SK-N-SH (cell line): ENCODE measurements around the gene ARHGEF1. TPM values are rescaled to one million over a fixed set of nuclear protein-coding genes. Genes with fewer than 3 reads are reported as not detected.

Experiments
- CTCF ChIA-PET: fragments of 300-600, 350-600 bp; formaldehyde crosslinking; extraction: SDS; loops from one replicate; lab custom pipeline; 2021; lab: Yijun Ruan, JAX
- POLR2A ChIA-PET: fragments of 350-600 bp; sonication (Branson Sonifier 250); formaldehyde crosslinking; extraction: SDS; loops from one replicate; lab custom pipeline; 2020; ENCODE audit warnings: antibody characterized with exemption, inconsistent platforms; lab: Yijun Ruan, JAX
- DNase-seq: peaks from one replicate; pipeline ENCODE4 v3.0.0; 2012
- H2AFZ ChIP-seq: fragments of 200-600 bp; sonication (generic); 2 replicates; pipeline ENCODE4 v1.8.1; 2016; ENCODE audit warnings: antibody characterized with exemption, mild to moderate bottlenecking, low read depth
- H3F3A ChIP-seq: fragments of 200-600 bp; sonication (generic); replicated peaks from 2 replicates; pipeline ENCODE3; 2016; ENCODE audit warnings: antibody characterized with exemption, mild to moderate bottlenecking; ENCODE audit not compliant: insufficient read depth
- H3K27ac ChIP-seq, 2 experiments: fragments of 200-500 bp in 1 of 2; fragments of 200-600 bp in 1 of 2; sonication (Bioruptor generic) in 1 of 2; sonication (generic), shearing (Covaris generic) in 1 of 2; 2 replicates each; pipeline versions ENCODE4 v1.5.1 to v1.6.1; 2014 to 2016; ENCODE audit warnings: low read depth in 2 of 2, inconsistent platforms in 1 of 2, low read length in 1 of 2, mild to moderate bottlenecking in 1 of 2, mixed read lengths in 1 of 2
- H3K27me3 ChIP-seq: fragments of 200-600 bp; sonication (generic), shearing (Covaris generic); 2 replicates; pipeline ENCODE4 v1.6.1; 2016; ENCODE audit warnings: mixed run types; ENCODE audit not compliant: insufficient read depth
- H3K36me3 ChIP-seq, 2 experiments: fragments of 200-500 bp in 1 of 2; fragments of 200-600 bp in 1 of 2; sonication (Bioruptor generic) in 1 of 2; sonication (generic) in 1 of 2; replicated peaks in 1 of 2; 2 replicates each; pipeline versions ENCODE3 to v1.5.1; 2014 to 2016; ENCODE audit warnings: low read length in 1 of 2, mild to moderate bottlenecking in 1 of 2; ENCODE audit not compliant: insufficient read depth in 2 of 2, control insufficient read depth in 1 of 2
- H3K4me1 ChIP-seq, 2 experiments: fragments of 200-500 bp in 1 of 2; fragments of 200-600 bp in 1 of 2; sonication (Bioruptor generic) in 1 of 2; sonication (generic), shearing (Covaris generic) in 1 of 2; 2 replicates each; pipeline versions ENCODE4 v1.5.1 to v1.6.1; 2014 to 2016; ENCODE audit warnings: low read depth in 1 of 2, low read length in 1 of 2, mixed run types in 1 of 2; ENCODE audit not compliant: insufficient read depth in 2 of 2, control insufficient read depth in 1 of 2
- H3K4me2 ChIP-seq: fragments of 200-600 bp; sonication (generic), shearing (Covaris generic); 2 replicates; pipeline ENCODE4 v1.6.1; 2017; ENCODE audit warnings: mixed run types
- H3K4me3 ChIP-seq, 2 experiments: fragments of 200-500 bp in 1 of 2; fragments of 200-600 bp in 1 of 2; sonication (Bioruptor generic) in 1 of 2; sonication (generic), shearing (Covaris generic) in 1 of 2; 2 replicates each; pipeline versions ENCODE4 v1.5.1 to v1.8.1; 2014 to 2016; ENCODE audit warnings: low read depth in 2 of 2, inconsistent platforms in 1 of 2, low read length in 1 of 2, mild to moderate bottlenecking in 1 of 2, mixed read lengths in 1 of 2, moderate library complexity in 1 of 2
- H3K79me2 ChIP-seq: fragments of 200-600 bp; sonication (generic); 2 replicates; pipeline ENCODE4 v1.8.1; 2017; ENCODE audit warnings: mild to moderate bottlenecking; ENCODE audit not compliant: insufficient read depth
- H3K9ac ChIP-seq: fragments of 200-600 bp; sonication (generic); 2 replicates; pipeline ENCODE4 v1.6.1; 2017; ENCODE audit warnings: mixed run types
- H3K9me2 ChIP-seq: fragments of 200-600 bp; sonication (generic); 2 replicates; pipeline ENCODE4 v1.6.1; 2017; ENCODE audit warnings: mixed run types
- H3K9me3 ChIP-seq: fragments of 200-600 bp; sonication (generic); 2 replicates; pipeline ENCODE4 v1.6.1; 2017; ENCODE audit warnings: mixed run types, mild to moderate bottlenecking, moderate library complexity
- H4K20me1 ChIP-seq: fragments of 200-600 bp; sonication (generic); 2 replicates; pipeline ENCODE4 v1.6.1; 2017; ENCODE audit warnings: mild to moderate bottlenecking, mixed run types; ENCODE audit not compliant: insufficient read depth
- CHD2 ChIP-seq: fragments of 150-350 bp; IDR thresholded peaks from 2 replicates; pipeline ENCODE4 v1.6.1; 2018; ENCODE audit warnings: low read length; ENCODE audit not compliant: partially characterized antibody
- EP300 ChIP-seq, 2 experiments: IDR thresholded peaks; 2 replicates each; pipeline versions ENCODE4 v1.4.0 to v1.6.1; 2012; ENCODE audit warnings: borderline replicate concordance in 1 of 2, low read depth in 1 of 2, low read length in 1 of 2
- EZH2phosphoT487 ChIP-seq: fragments of 200-600 bp; sonication (generic); IDR thresholded peaks from 2 replicates; pipeline ENCODE4 v1.6.1; 2017; ENCODE audit warnings: low read depth, mixed run types, mild to moderate bottlenecking, antibody characterized with exemption, moderate library complexity, borderline replicate concordance
- GABPA ChIP-seq: IDR thresholded peaks from 2 replicates; pipeline ENCODE4 v1.4.0; 2012; ENCODE audit warnings: low read depth, mild to moderate bottlenecking
- GATA2 ChIP-seq: sonication (generic); formaldehyde crosslinking; IDR thresholded peaks from 2 replicates; pipeline ENCODE4 v1.5.0; 2020; ENCODE audit warnings: mild to moderate bottlenecking, missing genetic modification reagents
- MEF2A ChIP-seq: IDR thresholded peaks from 2 replicates; pipeline ENCODE4 v1.4.0; 2012; ENCODE audit warnings: low read depth, borderline replicate concordance
- MXI1 ChIP-seq: IDR thresholded peaks from 2 replicates; pipeline ENCODE4 v1.6.1; 2012; ENCODE audit warnings: mild to moderate bottlenecking, low read depth, low read length, improper control_type of control experiment
- NFIC ChIP-seq: IDR thresholded peaks from 2 replicates; pipeline ENCODE4 v1.4.0; 2012; ENCODE audit warnings: borderline replicate concordance
- RCOR1 ChIP-seq: fragments of 150-350 bp; IDR thresholded peaks from 2 replicates; pipeline ENCODE4 v1.6.1; 2017; ENCODE audit warnings: antibody characterized with exemption, low read length
- TAF1 ChIP-seq: IDR thresholded peaks from 2 replicates; pipeline ENCODE4 v1.6.1; 2012; ENCODE audit warnings: low read depth, mild to moderate bottlenecking, low read length, moderate library complexity, borderline replicate concordance
- TEAD4 ChIP-seq: IDR thresholded peaks from 2 replicates; pipeline ENCODE4 v1.4.0; 2012; ENCODE audit warnings: mild to moderate bottlenecking, borderline replicate concordance; ENCODE audit not compliant: insufficient read depth
- WGBS: methylation state at CpG from one replicate; pipeline ENCODE4 v1.1.6; 2017; ENCODE audit warnings: low lambda C conversion rate; 5-methylcytosine and 5-hydroxymethylcytosine counted together
- polyA plus RNA-seq, 3 experiments: library from polyadenylated mRNA; depleted of rRNA; stranded (reverse); fragments of >200 nt; gene quantifications; 2 replicates each; pipeline ENCODE4 v1.2.3, GENCODE V29; 2012
- TF ChIP-seq, protein P1 (sequence below): IDR thresholded peaks from 2 replicates; pipeline ENCODE4 v1.6.1; 2012; ENCODE audit warnings: mild to moderate bottlenecking, low read depth, low read length, moderate library complexity
- TF ChIP-seq, protein P2 (sequence below): IDR thresholded peaks from 2 replicates; pipeline ENCODE4 v1.4.0; 2012; ENCODE audit warnings: low read depth, borderline replicate concordance
- TF ChIP-seq, protein P3 (sequence below): fragments of 150-350 bp; IDR thresholded peaks from 2 replicates; pipeline ENCODE4 v1.6.1; 2017; ENCODE audit warnings: antibody characterized with exemption, low read length, low read depth, borderline replicate concordance
- TF ChIP-seq, protein P4 (sequence below): IDR thresholded peaks from 2 replicates; pipeline ENCODE4 v1.4.0; 2012; ENCODE audit warnings: low read depth, borderline replicate concordance

ARHGEF1 gene
- polyA plus RNA-seq, 1 of the 3 experiments (the other 2 are of a cell fraction) = 102 TPM

DNA sequence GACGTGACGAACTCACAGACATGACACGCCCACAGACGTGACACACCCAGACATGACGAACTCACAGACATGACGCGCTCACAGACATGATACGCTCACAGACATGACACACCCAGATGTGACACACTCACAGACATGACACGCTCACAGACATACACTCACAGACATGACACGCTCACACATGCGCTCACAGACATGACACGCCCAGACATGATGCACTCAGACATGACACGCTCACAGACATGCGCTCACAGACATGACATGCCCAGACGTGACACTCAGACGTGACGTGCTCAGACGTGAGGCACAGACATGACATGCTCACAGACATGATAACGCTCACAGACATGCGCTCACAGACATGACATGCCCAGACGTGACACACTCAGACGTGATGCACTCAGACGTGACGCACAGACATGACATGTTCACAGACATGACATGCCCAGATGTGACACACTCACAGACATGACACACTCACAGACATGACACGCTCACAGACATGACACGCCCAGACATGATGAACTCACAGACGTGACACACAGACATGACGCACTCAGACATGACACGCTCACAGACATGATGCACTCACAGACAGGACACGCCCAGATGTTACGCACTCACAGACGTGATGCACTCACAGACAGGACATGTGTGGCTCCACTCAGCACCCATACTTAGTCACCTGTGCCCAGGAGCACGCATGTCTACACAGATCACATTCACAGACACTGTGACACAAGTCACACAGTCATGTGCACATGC is 37.1 kb downstream of the ARHGEF1 start (continued):
- no peak for TF ChIP-seq MXI1

DNA sequence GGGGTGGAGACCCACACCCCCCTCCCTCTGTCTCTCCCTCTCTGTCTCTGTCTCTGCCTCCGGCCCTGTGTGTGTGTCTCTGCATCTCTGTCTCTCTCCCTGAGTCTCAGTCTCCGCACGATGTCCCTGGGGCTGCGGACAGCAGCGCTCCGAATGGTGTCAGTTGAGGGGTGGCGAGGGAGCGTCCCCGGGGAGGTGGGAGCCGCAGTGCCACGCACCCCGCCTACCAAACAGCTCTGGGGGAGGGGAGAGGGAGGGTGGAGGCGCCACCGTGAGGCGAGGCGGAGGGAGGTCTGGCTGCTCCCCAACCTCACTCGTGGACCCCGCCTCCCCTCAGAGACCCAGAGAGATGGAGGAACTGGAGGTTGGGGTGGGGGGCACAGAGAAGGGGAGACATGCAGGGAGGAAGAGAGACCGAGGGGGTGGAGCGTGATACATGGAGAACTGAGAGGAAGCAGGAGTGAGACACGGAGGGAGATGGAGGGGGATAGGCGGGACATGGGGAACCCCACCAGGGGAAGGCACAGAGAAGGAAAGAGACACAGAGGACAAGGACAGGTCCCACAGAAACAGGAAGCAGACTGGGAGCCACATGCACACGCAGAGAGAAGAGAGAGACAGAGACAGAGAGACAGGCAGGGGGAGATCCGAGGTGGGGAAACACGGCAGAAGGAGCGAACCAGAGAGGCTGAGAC is 38.0 kb downstream of the ARHGEF1 start:
- Histone ChIP-seq H3K4me2 (no peak overlapping the region), H4K20me1 (no peaks in the 10 kb centered on the region), H3K79me2 (no peaks in the 10 kb centered on the region), H3K4me1 (no peaks in the 10 kb centered on the region; a peak in 1 of 4 replicates), H3K9me2 (no peaks in the 10 kb centered on the region), H2AFZ (no peak overlapping the region), H3K27me3 (peaks cover 8% of the 10 kb centered on the region; the same call in 1 of the 2 replicates), H3F3A (no peaks in the 10 kb centered on the region), H3K9ac (no peak overlapping the region)
- WGBS = 67% methylated on average over 26 of the region's 26 CpGs
- no peak for DNase-seq
- CTCF ChIA-PET = no interaction called here
- TF ChIP-seq GATA2 (CRISPR knock-in tag) = no peak
- TF ChIP-seq, protein P1, sequence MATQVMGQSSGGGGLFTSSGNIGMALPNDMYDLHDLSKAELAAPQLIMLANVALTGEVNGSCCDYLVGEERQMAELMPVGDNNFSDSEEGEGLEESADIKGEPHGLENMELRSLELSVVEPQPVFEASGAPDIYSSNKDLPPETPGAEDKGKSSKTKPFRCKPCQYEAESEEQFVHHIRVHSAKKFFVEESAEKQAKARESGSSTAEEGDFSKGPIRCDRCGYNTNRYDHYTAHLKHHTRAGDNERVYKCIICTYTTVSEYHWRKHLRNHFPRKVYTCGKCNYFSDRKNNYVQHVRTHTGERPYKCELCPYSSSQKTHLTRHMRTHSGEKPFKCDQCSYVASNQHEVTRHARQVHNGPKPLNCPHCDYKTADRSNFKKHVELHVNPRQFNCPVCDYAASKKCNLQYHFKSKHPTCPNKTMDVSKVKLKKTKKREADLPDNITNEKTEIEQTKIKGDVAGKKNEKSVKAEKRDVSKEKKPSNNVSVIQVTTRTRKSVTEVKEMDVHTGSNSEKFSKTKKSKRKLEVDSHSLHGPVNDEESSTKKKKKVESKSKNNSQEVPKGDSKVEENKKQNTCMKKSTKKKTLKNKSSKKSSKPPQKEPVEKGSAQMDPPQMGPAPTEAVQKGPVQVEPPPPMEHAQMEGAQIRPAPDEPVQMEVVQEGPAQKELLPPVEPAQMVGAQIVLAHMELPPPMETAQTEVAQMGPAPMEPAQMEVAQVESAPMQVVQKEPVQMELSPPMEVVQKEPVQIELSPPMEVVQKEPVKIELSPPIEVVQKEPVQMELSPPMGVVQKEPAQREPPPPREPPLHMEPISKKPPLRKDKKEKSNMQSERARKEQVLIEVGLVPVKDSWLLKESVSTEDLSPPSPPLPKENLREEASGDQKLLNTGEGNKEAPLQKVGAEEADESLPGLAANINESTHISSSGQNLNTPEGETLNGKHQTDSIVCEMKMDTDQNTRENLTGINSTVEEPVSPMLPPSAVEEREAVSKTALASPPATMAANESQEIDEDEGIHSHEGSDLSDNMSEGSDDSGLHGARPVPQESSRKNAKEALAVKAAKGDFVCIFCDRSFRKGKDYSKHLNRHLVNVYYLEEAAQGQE = no peak
- no peak for TF ChIP-seq CHD2
- no peak for TF ChIP-seq EZH2phosphoT487
- TF ChIP-seq GABPA = no peak
- TF ChIP-seq, protein P2, sequence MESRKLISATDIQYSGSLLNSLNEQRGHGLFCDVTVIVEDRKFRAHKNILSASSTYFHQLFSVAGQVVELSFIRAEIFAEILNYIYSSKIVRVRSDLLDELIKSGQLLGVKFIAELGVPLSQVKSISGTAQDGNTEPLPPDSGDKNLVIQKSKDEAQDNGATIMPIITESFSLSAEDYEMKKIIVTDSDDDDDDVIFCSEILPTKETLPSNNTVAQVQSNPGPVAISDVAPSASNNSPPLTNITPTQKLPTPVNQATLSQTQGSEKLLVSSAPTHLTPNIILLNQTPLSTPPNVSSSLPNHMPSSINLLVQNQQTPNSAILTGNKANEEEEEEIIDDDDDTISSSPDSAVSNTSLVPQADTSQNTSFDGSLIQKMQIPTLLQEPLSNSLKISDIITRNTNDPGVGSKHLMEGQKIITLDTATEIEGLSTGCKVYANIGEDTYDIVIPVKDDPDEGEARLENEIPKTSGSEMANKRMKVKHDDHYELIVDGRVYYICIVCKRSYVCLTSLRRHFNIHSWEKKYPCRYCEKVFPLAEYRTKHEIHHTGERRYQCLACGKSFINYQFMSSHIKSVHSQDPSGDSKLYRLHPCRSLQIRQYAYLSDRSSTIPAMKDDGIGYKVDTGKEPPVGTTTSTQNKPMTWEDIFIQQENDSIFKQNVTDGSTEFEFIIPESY = no peak
- TF ChIP-seq TAF1 = no peak
- TF ChIP-seq RCOR1 = no peak
- TF ChIP-seq MXI1 = no peak
- no peak for TF ChIP-seq MEF2A
- TF ChIP-seq NFIC = no peak
- TF ChIP-seq EP300 (IDR thresholded peaks at IDR 0.05; ENCODE audit: borderline replicate concordance in 1 of 2, low read depth in 1 of 2, low read length in 1 of 2) = no peak
- TF ChIP-seq, protein P3, sequence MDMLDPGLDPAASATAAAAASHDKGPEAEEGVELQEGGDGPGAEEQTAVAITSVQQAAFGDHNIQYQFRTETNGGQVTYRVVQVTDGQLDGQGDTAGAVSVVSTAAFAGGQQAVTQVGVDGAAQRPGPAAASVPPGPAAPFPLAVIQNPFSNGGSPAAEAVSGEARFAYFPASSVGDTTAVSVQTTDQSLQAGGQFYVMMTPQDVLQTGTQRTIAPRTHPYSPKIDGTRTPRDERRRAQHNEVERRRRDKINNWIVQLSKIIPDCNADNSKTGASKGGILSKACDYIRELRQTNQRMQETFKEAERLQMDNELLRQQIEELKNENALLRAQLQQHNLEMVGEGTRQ = no peak
- TF ChIP-seq, protein P4, sequence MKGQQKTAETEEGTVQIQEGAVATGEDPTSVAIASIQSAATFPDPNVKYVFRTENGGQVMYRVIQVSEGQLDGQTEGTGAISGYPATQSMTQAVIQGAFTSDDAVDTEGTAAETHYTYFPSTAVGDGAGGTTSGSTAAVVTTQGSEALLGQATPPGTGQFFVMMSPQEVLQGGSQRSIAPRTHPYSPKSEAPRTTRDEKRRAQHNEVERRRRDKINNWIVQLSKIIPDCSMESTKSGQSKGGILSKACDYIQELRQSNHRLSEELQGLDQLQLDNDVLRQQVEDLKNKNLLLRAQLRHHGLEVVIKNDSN = no peak
- no peak for TF ChIP-seq TEAD4
- TF ChIP-seq, all 33 proteins: peak for 0
- POLR2A ChIA-PET = no interaction called here
- no peaks in the 10 kb centered on the region for H3K9me3 ChIP-seq
- H3K4me3 ChIP-seq = no peak overlapping the region
- H3K36me3 ChIP-seq = no peaks in the 10 kb centered on the region
- no peak overlapping the region for H3K27ac ChIP-seq
